CD4-positive, alpha-beta memory T cell (primary cell): ENCODE measurements around the gene OBP2B. TPM values are rescaled to one million over a fixed set of nuclear protein-coding genes. Genes with fewer than 3 reads are reported as not detected.
"Not testable (repeated sequence)": the region's sequence is repeated elsewhere in the genome, so short reads cannot be mapped to it uniquely, and the experiment has no call there.

Experiments used
- CTCF ChIA-PET: fragments of 350-600 bp; sonication (Branson Sonifier 250); formaldehyde crosslinking; loops from one replicate; lab custom pipeline; 2021; ENCODE audit warnings: inconsistent platforms; ENCODE audit not compliant: partially characterized antibody; lab: Charles Lee
- POLR2A ChIA-PET: fragments of 350-600 bp; sonication (Branson Sonifier 250); formaldehyde crosslinking; loops from one replicate; lab custom pipeline; 2021; ENCODE audit not compliant: partially characterized antibody; lab: Charles Lee
- DNase-seq, 5 donors: peaks; one replicate each; pipeline versions ENCODE4 v3.0.0 to v3.0.0-alpha.2; 2020 to 2022; ENCODE audit warnings: mixed read lengths in 1 of 5
- H3K27ac ChIP-seq: one replicate; pipeline ENCODE4 v1.7.0; 2013; ENCODE audit warnings: low read depth, low read length
- H3K27me3 ChIP-seq: 2 replicates; pipeline ENCODE4 v1.7.0; 2013; ENCODE audit warnings: mild to moderate bottlenecking, low read length, moderate library complexity; ENCODE audit not compliant: insufficient read depth
- H3K36me3 ChIP-seq: 2 replicates; pipeline ENCODE4 v1.7.0; 2013; ENCODE audit warnings: mild to moderate bottlenecking, low read length, moderate library complexity; ENCODE audit not compliant: insufficient read depth
- H3K4me1 ChIP-seq: 2 replicates; pipeline ENCODE4 v1.7.0; 2013; ENCODE audit warnings: mild to moderate bottlenecking, low read length, moderate library complexity; ENCODE audit not compliant: insufficient read depth
- H3K4me3 ChIP-seq, 2 donors: one replicate each; pipeline ENCODE4 v1.7.0; 2013; ENCODE audit warnings: low read length in 2 of 2, mild to moderate bottlenecking in 1 of 2
- H3K9me3 ChIP-seq, 2 donors: one replicate each; pipeline ENCODE4 v1.7.0; 2013; ENCODE audit warnings: low read length in 2 of 2, control low read depth in 1 of 2; ENCODE audit not compliant: control insufficient read depth in 1 of 2
- H3K27ac Mint-ChIP-seq, 7 donors: one replicate each; pipeline ENCODE4 v1.8.0; 2020 to 2021; ENCODE audit warnings: mixed read lengths in 7 of 7, mild to moderate bottlenecking in 6 of 7, inconsistent platforms in 3 of 7, moderate library complexity in 3 of 7
- H3K27me3 Mint-ChIP-seq, 2 donors: one replicate each; pipeline ENCODE4 v1.8.0; 2020 to 2021; ENCODE audit warnings: mixed read lengths in 2 of 2
- H3K36me3 Mint-ChIP-seq, 2 donors: one replicate each; pipeline ENCODE4 v1.8.0; 2020 to 2021; ENCODE audit warnings: mixed read lengths in 2 of 2, inconsistent platforms in 1 of 2, mild to moderate bottlenecking in 1 of 2
- H3K4me1 Mint-ChIP-seq, 4 donors: one replicate each; pipeline ENCODE4 v1.8.0; 2020 to 2021; ENCODE audit warnings: mixed read lengths in 4 of 4, mild to moderate bottlenecking in 1 of 4
- H3K4me3 Mint-ChIP-seq, 8 donors: one replicate each; pipeline ENCODE4 v1.8.0; 2020 to 2021; ENCODE audit warnings: mixed read lengths in 8 of 8, mild to moderate bottlenecking in 7 of 8, moderate library complexity in 6 of 8, inconsistent platforms in 3 of 8
- H3K9me3 Mint-ChIP-seq, 8 donors: one replicate each; pipeline ENCODE4 v1.8.0; 2020 to 2021; ENCODE audit warnings: mixed read lengths in 8 of 8, mild to moderate bottlenecking in 5 of 8, inconsistent platforms in 3 of 8, moderate library complexity in 1 of 8
- intact Hi-C: fragments of 100-400 bp; cut with micrococcal nuclease; formaldehyde crosslinking; loops from one replicate; pipeline ENCODE4 v1.15.1; 2023
- polyA plus RNA-seq, 2 donors: library from polyadenylated mRNA; unstranded; fragments of 300-500 nt; fragmentation: Illumina TruSeq; gene quantifications; one replicate each; pipeline ENCODE4 v1.2.3, GENCODE V29; 2021
- total RNA-seq, 2 experiments: library from RNA; stranded (reverse); gene quantifications; one replicate each; pipeline ENCODE4 v1.2.3, GENCODE V29; 2021

The OBP2B gene
- total and polyA plus RNA-seq, 4 experiments from 2014 or later, result not detected

DNA sequence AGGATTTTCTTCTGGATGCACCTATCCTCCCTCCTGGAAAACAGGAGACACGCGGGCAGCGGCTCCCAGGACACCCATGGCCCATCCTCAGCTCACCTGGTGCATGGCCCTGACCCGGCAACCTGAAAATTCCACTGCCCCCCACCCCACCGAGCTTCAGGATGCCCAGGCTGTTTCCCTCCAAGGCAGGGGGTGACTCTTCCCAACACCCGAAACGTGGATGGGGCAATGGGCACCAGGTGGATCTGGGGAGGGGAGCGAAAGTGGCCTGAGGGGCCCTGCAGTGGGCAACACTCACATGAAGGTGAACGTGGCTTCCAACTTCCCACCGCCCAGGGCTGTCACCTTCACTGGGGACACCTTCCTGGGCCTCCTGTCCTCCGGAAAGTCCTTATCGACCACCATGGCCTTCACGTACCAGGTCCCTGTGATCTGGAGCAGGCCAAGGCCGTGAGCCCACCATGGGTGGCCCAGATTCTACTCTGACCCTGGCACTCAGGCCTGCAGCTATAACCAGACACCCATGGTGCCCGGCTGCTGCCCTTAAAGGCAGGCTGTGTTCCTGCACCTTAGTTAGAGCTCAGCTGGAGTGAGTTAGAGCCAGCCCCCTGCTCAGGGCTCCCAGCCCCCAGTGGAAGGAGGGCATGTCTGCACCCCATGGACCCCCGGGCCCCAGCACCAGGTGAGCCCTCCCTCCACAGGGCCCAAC, 725 bp downstream of the OBP2B start:
- H3K27ac Mint-ChIP-seq, H3K4me3 ChIP-seq, DNase-seq, H3K27me3 ChIP-seq, POLR2A ChIA-PET, H3K4me1 ChIP-seq, CTCF ChIA-PET, H3K4me3 Mint-ChIP-seq, intact Hi-C loops, H3K4me1 Mint-ChIP-seq, H3K9me3 ChIP-seq, H3K36me3 ChIP-seq, H3K36me3 Mint-ChIP-seq, H3K27ac ChIP-seq, H3K9me3 Mint-ChIP-seq: not testable (repeated sequence)
- H3K27me3 Mint-ChIP-seq, result peaks cover 14 to 18% of the 10 kb centered on the region in 2 donors

DNA sequence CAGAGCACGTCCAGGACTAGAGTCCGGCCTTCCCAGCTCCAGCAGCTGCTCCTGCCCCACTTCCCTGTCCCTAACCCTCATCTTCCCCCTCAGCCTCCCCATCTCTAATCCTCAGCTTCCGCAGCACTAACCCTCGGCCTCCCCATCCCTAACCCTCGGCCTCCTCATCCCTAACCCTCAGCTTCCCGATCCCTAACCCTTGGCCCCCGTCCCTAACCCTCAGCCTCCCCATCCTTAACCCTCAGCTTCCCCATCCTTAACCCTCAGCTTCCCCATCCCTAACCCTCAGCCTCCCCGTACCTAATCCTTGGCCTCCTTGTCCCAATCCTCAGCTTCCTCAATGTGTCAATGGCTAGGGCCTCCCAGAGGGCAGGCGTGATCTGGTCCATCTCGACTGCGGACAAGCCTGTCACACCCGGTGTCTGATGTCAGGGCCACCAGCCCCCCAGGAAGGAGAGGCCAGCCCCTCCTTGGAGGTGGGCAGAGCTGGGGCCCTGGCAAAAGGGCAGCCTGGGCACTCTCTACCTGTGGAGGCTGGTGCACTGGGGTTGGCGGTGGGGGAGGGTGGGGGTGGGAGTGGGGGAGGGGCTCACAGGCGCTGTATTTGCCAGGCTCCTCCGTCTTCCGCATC, 1.4 kb downstream of the OBP2B start:
- Histone ChIP-seq H3K27me3 (no peaks in the 10 kb centered on the region), H3K36me3 (no peaks in the 10 kb centered on the region), H3K4me1 (no peaks in the 10 kb centered on the region), H3K4me3 (no peak overlapping the region), H3K27ac (no peak overlapping the region), H3K9me3 (no peaks in the 10 kb centered on the region)
- Mint-ChIP-seq H3K36me3 (no peaks in the 10 kb centered on the region), H3K4me3 (no peak overlapping the region), H3K27ac (no peak overlapping the region), H3K4me1 (no peaks in the 10 kb centered on the region), H3K9me3 (no peaks in the 10 kb centered on the region), H3K27me3 (peaks cover 13 to 18% of the 10 kb centered on the region in 2 donors)
- ChIA-PET CTCF (no interaction called here), POLR2A (no interaction called here)
- DNase-seq, result peak in 1 of 5 donors; percentile 34
- intact Hi-C loops, result no loop called here

DNA sequence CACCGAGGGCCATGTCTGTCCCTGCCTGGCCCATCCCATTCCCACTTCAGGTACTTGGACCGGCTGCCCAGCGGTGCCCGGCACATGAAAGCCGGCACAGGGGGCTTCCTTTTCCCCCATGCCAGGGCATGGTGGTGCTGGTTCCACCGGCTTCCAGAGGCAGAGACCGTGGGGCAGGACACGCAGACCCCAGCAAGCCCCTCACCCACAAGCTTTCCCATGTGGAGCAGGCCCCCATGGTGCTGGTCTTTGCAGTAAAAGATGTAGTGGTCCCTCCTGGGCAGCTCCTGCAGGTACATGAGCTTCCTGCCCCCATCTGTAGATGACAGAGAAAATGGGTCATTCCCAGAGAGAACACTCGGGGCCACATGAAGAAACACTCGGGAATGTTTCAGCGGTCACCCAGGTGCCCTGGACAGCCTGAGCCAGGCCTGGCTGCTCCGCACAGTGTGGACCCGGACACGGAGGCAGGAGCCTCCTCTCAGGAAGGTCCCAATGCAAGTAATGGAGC, 2.0 kb downstream of the OBP2B start:
- H3K4me1 ChIP-seq, result no peaks in the 10 kb centered on the region
- H3K36me3 ChIP-seq, result no peaks in the 10 kb centered on the region
- H3K4me3 ChIP-seq, result no peak overlapping the region
- H3K27me3 ChIP-seq, result no peaks in the 10 kb centered on the region
- no peak overlapping the region for H3K27ac ChIP-seq
- no peaks in the 10 kb centered on the region for H3K36me3 Mint-ChIP-seq
- no peaks in the 10 kb centered on the region for H3K9me3 ChIP-seq
- intact Hi-C loops, result no loop called here
- no peak for DNase-seq
- no peaks in the 10 kb centered on the region for H3K9me3 Mint-ChIP-seq
- H3K4me3 Mint-ChIP-seq, result no peak overlapping the region
- H3K4me1 Mint-ChIP-seq, result no peaks in the 10 kb centered on the region
- CTCF ChIA-PET, result no interaction called here
- POLR2A ChIA-PET, result no interaction called here
- H3K27me3 Mint-ChIP-seq, result peaks cover 11 to 16% of the 10 kb centered on the region in 2 donors
- no peak overlapping the region for H3K27ac Mint-ChIP-seq

DNA sequence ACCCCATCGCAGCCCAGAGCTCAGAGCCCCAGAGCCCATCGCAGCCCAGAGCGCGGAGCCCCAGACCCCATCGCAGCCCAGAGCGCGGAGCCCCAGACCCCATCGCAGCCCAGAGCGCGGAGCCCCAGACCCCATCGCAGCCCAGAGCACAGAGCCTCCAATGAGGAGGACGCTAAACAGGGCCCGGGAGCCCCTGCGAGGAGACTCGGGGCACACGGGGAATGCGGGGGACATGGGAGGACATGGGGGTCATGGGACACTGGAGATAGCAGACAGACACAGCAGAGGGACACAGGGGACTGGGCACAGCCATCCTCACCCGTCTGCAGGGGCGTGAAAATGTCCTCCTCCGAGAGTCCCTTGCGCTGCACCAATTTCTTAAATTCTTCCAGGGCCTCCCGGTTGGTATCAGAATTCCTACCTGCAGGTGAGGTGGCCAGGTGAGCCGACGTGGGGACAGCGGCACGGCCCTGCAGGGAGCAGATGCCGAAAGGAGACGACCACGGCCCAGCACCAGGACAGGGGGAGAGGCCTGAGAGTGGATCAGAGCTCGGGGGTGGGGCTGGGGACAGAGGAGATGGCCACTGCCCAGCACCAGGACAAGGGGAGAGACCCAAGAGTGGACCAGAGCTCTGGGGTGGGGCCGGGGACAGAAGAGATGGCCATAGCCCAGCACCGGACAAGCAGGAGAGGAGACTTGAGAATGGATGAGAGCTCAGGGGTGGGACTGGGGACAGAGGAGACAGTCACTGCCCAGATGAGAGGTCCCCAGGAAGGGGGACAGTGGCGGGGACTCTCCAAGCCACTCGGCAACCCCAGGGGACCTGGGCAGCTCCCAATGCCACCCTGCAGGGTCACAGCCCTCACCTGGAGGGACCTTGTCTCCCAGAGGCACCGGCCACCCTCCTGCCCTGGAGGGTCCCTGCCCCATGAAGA, 2.8 kb downstream of the OBP2B start:
- no peaks in the 10 kb centered on the region for H3K27me3 ChIP-seq
- POLR2A ChIA-PET, result no interaction called here
- Mint-ChIP-seq H3K4me1 (no peaks in the 10 kb centered on the region), H3K4me3 (no peak overlapping the region), H3K9me3 (no peaks in the 10 kb centered on the region), H3K27me3 (peaks cover 12 to 13% of the 10 kb centered on the region in 2 donors), H3K27ac (peak overlapping the region in 1 of 7 donors; percentile 56), H3K36me3 (no peaks in the 10 kb centered on the region)
- intact Hi-C loops, result no loop called here
- no peak for DNase-seq
- CTCF ChIA-PET, result no interaction called here
- H3K36me3 ChIP-seq, result no peaks in the 10 kb centered on the region
- no peak overlapping the region for H3K27ac ChIP-seq
- H3K4me1 ChIP-seq, result no peaks in the 10 kb centered on the region
- no peak overlapping the region for H3K4me3 ChIP-seq
- no peaks in the 10 kb centered on the region for H3K9me3 ChIP-seq

DNA sequence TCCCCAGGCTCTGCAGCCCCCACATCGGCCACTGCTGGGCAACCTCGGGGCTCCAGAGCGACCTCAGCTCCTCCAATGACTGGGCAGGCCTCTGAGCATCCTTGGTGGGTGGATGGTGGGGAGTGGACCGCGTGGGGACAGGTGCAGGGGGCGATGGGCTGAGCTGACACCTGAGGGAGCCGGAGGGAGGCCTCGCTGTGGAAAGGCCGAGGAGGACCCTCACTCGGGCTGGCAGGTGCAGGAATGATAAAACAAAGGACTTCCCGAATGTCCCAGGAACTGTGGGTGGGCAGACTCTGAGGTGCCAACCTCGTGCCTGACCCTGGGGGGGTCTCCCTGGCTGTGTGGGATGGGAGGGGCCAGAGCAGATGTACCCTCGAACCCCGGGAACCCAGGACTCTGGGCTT, 3.6 kb downstream of the OBP2B start:
- H3K9me3 ChIP-seq, H3K27ac ChIP-seq, H3K36me3 ChIP-seq, H3K36me3 Mint-ChIP-seq, H3K27ac Mint-ChIP-seq, H3K9me3 Mint-ChIP-seq, intact Hi-C loops, POLR2A ChIA-PET, H3K4me3 Mint-ChIP-seq, H3K27me3 ChIP-seq, DNase-seq, H3K4me1 Mint-ChIP-seq, H3K4me3 ChIP-seq, H3K4me1 ChIP-seq, CTCF ChIA-PET: not testable (repeated sequence)
- H3K27me3 Mint-ChIP-seq, result peaks cover 10 to 14% of the 10 kb centered on the region in 2 donors

DNA sequence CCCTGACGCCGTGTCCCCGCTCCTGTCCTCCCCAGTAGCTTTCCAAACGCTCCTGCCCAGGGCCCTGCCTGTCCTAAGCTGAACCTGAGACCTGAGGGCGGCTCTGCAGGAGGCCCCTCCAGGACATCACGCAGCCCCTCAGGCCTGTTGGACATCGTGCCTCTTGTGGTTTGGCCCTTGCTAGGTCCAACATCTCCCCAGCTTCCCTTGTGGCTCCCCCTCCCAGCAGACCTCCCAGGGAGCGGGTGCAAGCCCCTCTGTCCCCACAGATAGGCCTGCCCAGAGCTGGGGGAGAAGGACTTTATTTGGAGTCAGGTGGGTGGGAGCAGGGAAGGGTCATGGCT, 4.1 kb downstream of the OBP2B start:
- Histone ChIP-seq H3K4me3 (no peak overlapping the region), H3K36me3 (no peaks in the 10 kb centered on the region), H3K27ac (no peak overlapping the region), H3K27me3 (no peaks in the 10 kb centered on the region), H3K9me3 (no peaks in the 10 kb centered on the region), H3K4me1 (no peaks in the 10 kb centered on the region)
- Mint-ChIP-seq H3K4me1 (peaks cover 2 to 5% (median 3%) of the 10 kb centered on the region in 4 donors), H3K27me3 (peaks cover 7 to 14% of the 10 kb centered on the region in 2 donors), H3K9me3 (no peaks in the 10 kb centered on the region), H3K36me3 (no peaks in the 10 kb centered on the region), H3K27ac (no peak overlapping the region), H3K4me3 (no peak overlapping the region)
- POLR2A ChIA-PET, result no interaction called here
- DNase-seq, result no peak
- intact Hi-C loops, result no loop called here
- CTCF ChIA-PET, result no interaction called here

DNA sequence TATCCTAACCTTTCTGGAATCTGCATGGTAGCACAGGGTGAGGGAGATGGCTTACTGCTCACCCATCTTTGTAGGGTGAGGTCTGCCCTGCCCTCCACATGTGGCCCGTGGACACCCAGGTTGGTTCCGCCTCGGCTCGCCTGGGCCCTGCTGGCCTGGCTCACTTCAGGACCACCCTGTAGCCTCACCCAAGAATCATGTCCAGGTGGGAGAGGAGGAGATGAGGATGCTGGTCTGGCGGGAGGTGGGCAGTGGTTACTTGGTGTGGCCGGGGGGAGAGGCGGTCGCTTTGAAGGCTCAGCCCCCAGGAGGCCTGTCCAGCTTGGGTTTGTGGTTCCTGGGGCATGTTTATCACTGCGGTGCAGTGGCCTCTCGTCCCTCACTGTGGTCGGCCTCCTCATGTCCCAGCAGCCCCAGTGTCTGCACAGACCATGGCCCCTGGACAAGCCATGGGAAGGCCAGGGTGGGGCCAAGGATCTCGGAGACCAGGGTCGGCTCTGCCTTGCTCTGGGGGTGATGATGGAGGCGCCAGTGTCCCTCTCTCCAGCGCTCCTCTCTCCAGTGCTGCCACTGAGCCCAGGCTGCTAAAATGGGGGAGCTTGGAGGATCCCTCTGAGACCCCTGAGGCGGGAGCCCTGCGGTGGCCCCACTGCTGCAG, 4.6 kb downstream of the OBP2B start:
- ChIA-PET POLR2A (no interaction called here), CTCF (no interaction called here)
- no peak overlapping the region for H3K4me3 Mint-ChIP-seq
- no peaks in the 10 kb centered on the region for H3K4me1 ChIP-seq
- no peaks in the 10 kb centered on the region for H3K9me3 Mint-ChIP-seq
- no peaks in the 10 kb centered on the region for H3K36me3 ChIP-seq
- no peak overlapping the region for H3K27ac Mint-ChIP-seq
- peaks cover 2 to 7% (median 4%) of the 10 kb centered on the region in 4 donors for H3K4me1 Mint-ChIP-seq
- no peaks in the 10 kb centered on the region for H3K9me3 ChIP-seq
- no peak overlapping the region for H3K27ac ChIP-seq
- intact Hi-C loops, result no loop called here
- no peak for DNase-seq
- H3K27me3 ChIP-seq, result no peaks in the 10 kb centered on the region
- no peaks in the 10 kb centered on the region for H3K36me3 Mint-ChIP-seq
- peaks cover 4 to 13% of the 10 kb centered on the region in 2 donors for H3K27me3 Mint-ChIP-seq
- no peak overlapping the region for H3K4me3 ChIP-seq
